GM20431 (cell line): Measurements from ENCODE around the gene ASIP.
"Not testable (repeated sequence)": the region's sequence is repeated elsewhere in the genome, so short reads cannot be mapped to it uniquely, and the experiment has no call there.

Experiments
- in situ Hi-C: fragments of 300-500 bp; cut with MseI, MboI; formaldehyde crosslinking; loops from one replicate; pipeline ENCODE4 v1.15.0; 2020; ENCODE audit warnings: low sequenced_read_pairs; ENCODE audit not compliant: unreplicated experiment

ASIP gene

GRCh38 chr20:34282041-34282440, 40.8 kb downstream of the ASIP start:
- in situ Hi-C loops, result no loop called here

- in situ Hi-C loops, result no loop called here
Observed at GRCh38 chr20:34283844-34284243, 42.6 kb downstream of the ASIP start.

DNA sequence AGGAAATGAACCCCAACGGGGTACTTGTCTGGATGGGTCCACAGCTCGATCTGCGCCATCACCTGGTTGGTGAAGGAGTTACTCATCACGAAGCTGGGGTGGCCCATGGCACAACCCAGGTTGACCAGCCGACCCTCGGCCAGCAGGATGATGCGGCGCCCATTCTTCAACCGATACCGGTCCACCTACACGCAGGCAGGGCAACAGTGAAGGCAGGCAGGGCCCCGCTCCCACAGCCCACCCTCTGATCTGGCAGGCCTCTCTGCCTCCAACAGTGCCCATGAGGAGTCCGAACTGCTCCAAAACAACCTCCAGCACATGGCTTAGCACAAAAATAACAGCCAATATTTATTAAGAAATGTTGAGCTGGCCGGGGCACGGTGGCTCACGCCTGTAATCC, 44.2 kb downstream of the ASIP start:
- in situ Hi-C loops, result no loop called here

- in situ Hi-C loops, result not testable (repeated sequence)
Observed at GRCh38 chr20:34287500-34287899, 46.3 kb downstream of the ASIP start.

- in situ Hi-C loops, result no loop called here
Observed at GRCh38 chr20:34290471-34290870, 49.2 kb downstream of the ASIP start.

DNA sequence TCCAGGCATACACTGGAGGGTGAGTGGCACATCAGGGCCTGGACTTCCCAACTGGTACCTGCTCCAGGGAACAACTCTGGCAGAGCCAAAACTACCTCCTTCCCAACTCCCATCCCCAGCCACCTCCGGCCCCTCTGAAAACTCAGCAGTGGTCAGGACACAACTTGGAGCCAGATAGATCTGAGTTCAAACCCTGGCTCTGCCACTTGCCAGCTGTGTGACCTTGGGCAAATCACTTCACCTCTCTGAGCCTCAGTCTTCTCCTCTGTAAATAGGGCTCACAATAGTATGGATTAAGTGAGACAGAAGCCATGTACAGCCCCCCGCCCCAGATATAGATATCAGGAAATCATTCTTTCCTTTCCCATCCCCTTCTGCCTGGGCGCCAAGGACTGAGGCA, 51.3 kb downstream of the ASIP start:
- in situ Hi-C loops, result no loop called here

GRCh38 chr20:34293119-34293518, 51.9 kb downstream of the ASIP start:
- in situ Hi-C loops, result no loop called here

GRCh38 chr20:34293589-34293988, 52.4 kb downstream of the ASIP start:
- in situ Hi-C loops, result no loop called here

GRCh38 chr20:34294563-34294962, 53.3 kb downstream of the ASIP start:
- in situ Hi-C loops, result no loop called here

DNA sequence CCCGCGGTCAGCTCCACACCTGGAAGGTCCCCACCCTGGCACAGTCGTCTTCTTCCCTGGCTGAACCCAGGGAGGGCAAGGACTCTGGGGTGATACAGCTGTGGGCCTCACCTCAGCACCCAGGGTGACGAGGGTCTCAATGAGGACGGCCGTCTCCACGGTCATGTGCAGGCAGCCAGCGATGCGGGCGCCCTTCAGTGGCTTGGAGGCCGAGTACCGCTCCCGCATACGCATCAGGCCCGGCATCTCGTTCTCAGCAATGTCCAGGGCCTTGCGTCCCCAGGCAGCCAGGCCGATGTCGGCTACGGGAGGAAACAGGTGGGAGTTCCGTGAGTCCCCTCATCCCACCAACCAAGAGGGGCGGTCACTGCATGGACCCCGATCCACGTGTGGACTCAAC, 54.1 kb downstream of the ASIP start:
- in situ Hi-C loops, result no loop called here

DNA sequence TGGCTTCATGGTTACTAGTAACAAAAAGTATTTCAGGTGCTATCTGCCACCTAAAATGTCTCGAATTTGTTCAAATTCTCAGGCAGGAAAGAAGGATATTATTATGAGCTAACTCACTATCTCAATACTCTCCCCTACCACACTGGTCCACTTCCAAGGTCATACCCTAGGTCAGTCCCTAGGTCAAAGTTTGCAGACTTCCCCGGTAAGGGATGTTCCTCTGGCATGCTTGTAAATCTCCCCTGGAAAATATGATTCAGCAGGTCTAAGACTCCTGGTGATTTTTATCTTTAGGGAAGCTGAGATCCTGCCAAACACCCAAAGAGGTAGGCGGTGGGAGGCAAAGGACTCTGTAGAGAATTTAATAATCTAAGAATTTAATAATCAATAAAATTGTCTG, 55.2 kb downstream of the ASIP start:
- in situ Hi-C loops, result no loop called here

DNA sequence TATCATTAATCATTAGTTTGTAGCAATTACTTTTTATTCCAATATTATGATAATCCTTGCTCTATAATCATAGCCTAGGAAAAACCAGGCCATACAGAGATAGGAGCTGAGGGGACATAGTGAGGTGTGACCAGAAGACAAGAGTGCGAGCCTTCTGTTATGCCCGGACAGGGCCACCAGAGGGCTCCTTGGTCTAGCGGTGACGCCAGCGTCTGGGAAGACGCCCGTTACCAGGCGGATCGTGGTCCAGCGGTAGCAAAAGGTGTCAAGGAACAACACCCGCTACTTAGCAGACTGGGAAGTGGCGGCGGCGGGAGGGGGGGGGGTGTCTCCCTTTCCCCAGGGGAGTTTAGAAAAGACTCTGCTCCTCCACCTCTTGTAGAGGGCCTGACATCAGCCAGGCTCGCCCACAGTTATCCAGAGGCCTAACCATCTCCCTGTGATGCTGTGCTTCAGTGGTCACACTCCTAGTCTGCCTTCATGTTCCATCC, 57.1 kb downstream of the ASIP start:
- in situ Hi-C loops, result not testable (repeated sequence)

DNA sequence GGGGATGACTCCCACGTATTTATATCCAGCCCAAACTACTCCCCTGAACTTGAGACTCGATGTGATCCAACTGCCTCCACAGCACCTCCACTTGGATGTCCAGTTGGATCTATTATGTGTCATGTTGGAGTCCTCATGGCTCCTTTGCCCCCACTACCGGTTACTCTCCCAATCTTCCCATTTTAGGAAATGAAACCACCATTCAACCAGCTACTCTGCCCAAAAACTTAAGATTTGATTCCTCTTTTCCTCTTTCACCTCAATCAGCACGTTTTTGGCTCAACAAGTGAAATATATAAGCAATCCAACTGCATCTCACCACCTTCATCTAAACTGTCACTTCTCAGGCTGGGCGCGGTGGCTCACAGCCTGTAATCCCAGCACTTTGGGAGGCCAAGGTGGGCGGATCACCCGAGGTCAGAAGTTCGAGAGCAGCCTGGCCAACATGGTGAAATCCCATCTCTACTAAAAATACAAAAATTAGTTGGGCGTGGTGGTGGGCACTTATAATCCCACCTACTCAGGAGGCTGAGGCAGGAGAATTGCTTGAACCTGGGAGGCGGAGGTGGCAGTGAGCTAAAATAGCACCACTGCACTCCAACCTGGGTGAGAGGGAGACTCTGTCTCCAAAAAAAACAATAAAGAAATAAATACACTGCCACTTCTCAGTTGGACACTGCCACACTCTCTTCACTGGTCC, 58.5 kb downstream of the ASIP start:
- in situ Hi-C loops, result loop anchor here (25.0 kb wide), 2 partner anchors 238 to 463 kb away; no protein-coding TSS in a partner anchor

DNA sequence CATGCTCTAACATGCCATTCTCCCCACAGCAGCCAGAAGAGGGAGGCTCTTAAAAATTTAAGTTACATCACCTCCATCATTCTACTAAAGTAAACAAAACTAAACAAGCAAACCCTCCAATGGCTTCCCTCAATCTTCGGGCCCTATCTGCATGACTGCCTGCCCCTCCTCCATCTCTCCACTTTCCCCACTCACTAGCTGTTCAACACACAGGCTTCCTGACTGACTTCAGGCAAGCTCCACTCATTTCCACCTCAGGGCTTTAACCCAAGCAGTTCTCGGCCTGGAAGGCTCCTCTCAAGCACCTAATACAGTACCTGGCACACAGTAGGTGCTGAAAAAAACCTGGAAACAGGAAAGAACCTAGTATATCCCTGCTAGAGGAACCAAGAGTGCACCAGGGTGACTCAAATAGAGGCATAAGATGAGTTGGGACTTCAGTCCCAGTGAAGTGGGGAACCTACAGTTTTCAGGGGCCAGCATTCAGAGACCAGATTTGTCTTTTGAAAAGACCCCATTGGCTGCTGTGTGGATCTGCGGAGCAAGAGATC, 59.1 kb downstream of the ASIP start:
- in situ Hi-C loops, result loop anchor here (25.0 kb wide), 2 partner anchors 237 to 462 kb away; no protein-coding TSS in a partner anchor

GRCh38 chr20:34300809-34301586, 59.8 kb downstream of the ASIP start:
- in situ Hi-C loops, result loop anchor here (25.0 kb wide), 2 partner anchors 236 to 461 kb away; no protein-coding TSS in a partner anchor

- in situ Hi-C loops, result loop anchor here (25.0 kb wide), 2 partner anchors 236 to 461 kb away; no protein-coding TSS in a partner anchor
Observed at GRCh38 chr20:34301587-34302311, 60.5 kb downstream of the ASIP start.

GRCh38 chr20:34302312-34302722, 61.1 kb downstream of the ASIP start:
- in situ Hi-C loops, result loop anchor here (25.0 kb wide), 2 partner anchors 235 to 460 kb away; no protein-coding TSS in a partner anchor

- in situ Hi-C loops, result loop anchor here (25.0 kb wide), 2 partner anchors 234 to 459 kb away; no protein-coding TSS in a partner anchor
Observed at GRCh38 chr20:34302723-34303533, 61.7 kb downstream of the ASIP start, which contains the start of gene AHCY. AHCY (minus strand) TSS chr20:34303355; CDS start chr20:34303270, 85 bp downstream.
